Measurements from ENCODE around the gene MYO1D. TPM values are rescaled to one million over a fixed set of nuclear protein-coding genes. Genes with fewer than 3 reads are reported as not detected.

MYO1D gene
- total RNA-seq, 1 experiment from 2014 or later = 35.7 TPM

GRCh38 chr17:32601866-32602265 is 275.1 kb downstream of the MYO1D start (continued):
- TF ChIP-seq ZBTB33 (IDR thresholded peaks at IDR 0.05; ENCODE audit: extremely low read depth, insufficient replicate concordance, low read length) (no peak), TCF7L2 (IDR thresholded peaks at IDR 0.05; ENCODE audit: borderline replicate concordance, extremely low read depth, insufficient read depth, insufficient read length) (no peak), SP1 (IDR thresholded peaks at IDR 0.05; ENCODE audit: low read depth) (no peak), ZFX (IDR thresholded peaks at IDR 0.05) (no peak), YY1 (IDR thresholded peaks at IDR 0.05; ENCODE audit: extremely low read depth, insufficient replicate concordance, low read depth, low read length) (no peak), FOSL1 (IDR thresholded peaks at IDR 0.05; ENCODE audit: low read depth) (no peak), ZNF274 (IDR thresholded peaks at IDR 0.05; ENCODE audit: low read depth, low read length) (no peak), EZH2phosphoT487 (IDR thresholded peaks at IDR 0.05; ENCODE audit: borderline replicate concordance) (no peak), CTCF (IDR thresholded peaks at IDR 0.05 in 2 of 3, conservative IDR thresholded peaks at IDR 0.05 in 1 of 3; ENCODE audit: borderline replicate concordance in 1 of 3, insufficient read depth in 1 of 3, low read depth in 2 of 3, low read length in 2 of 3) (no peak)

GRCh38 chr17:32596628-32597027 is 280.3 kb downstream of the MYO1D start:
- Histone ChIP-seq H3K9ac (ENCODE audit: low read length) (no peak overlapping the region), H3K36me3 (ENCODE audit: control insufficient read depth in 1 of 2, insufficient read depth in 2 of 2, low read length in 2 of 2) (no peaks in the 10 kb centered on the region), H3K9me3 (ENCODE audit: control insufficient read depth in 1 of 2, insufficient read depth in 1 of 2, low read depth in 1 of 2, low read length in 2 of 2) (no peaks in the 10 kb centered on the region), H3K27ac (ENCODE audit: low read depth, low read length) (no peak overlapping the region), H3K4me1 (ENCODE audit: control insufficient read depth in 1 of 2, insufficient read depth in 2 of 2, low read length in 2 of 2) (no peaks in the 10 kb centered on the region), H3K27me3 (ENCODE audit: insufficient read depth, low read length) (no peaks in the 10 kb centered on the region), H3K4me3 (replicated peaks in 1 of 2; ENCODE audit: low read depth in 1 of 2, low read length in 2 of 2) (no peak overlapping the region), H3K4me2 (ENCODE audit: low read length) (no peak overlapping the region), H3K9me2 (ENCODE audit: insufficient read depth) (no peaks in the 10 kb centered on the region), H3K79me2 (ENCODE audit: insufficient read depth, low read length) (no peaks in the 10 kb centered on the region), H4K20me1 (ENCODE audit: insufficient read depth) (no peaks in the 10 kb centered on the region), H2AFZ (ENCODE audit: low read depth, low read length, poor library complexity, severe bottlenecking) (no peak overlapping the region)
- ATAC-seq (no peak), DNase-seq (ENCODE audit: low read depth, low spot score) (no peak)
- ChIA-PET POLR2A (no interaction called here), RAD21 (ENCODE audit: low non-redundant PET in 1 of 2, low total read pairs in 2 of 2, uncharacterized antibody in 2 of 2, unreplicated experiment in 2 of 2) (no interaction called here), CTCF (no interaction called here)
- TF ChIP-seq EGR1 (IDR thresholded peaks at IDR 0.05; ENCODE audit: low read depth) (no peak), FOSL1 (IDR thresholded peaks at IDR 0.05; ENCODE audit: low read depth) (no peak), MAX (IDR thresholded peaks at IDR 0.05) (no peak), ATF3 (IDR thresholded peaks at IDR 0.05) (no peak), POLR2AphosphoS5 (IDR thresholded peaks at IDR 0.05; ENCODE audit: low read depth, low read length) (no peak), SIN3A (IDR thresholded peaks at IDR 0.05; ENCODE audit: low read depth) (no peak), CBX3 (IDR thresholded peaks at IDR 0.05; ENCODE audit: low read depth) (no peak), REST (IDR thresholded peaks at IDR 0.05; ENCODE audit: low read depth) (no peak)
- intact Hi-C loops (cut with micrococcal nuclease) = no loop called here
- no TSS peak for BruUV-seq (replicated peaks)

Data from HCT116 (cell line).